Nephron progenitor cell (in vitro differentiated cells): Measurements from ENCODE around the gene SSH2.

ENCODE experiments used
- DNase-seq: peaks from one replicate; pipeline ENCODE4 v3.0.0; 2021
- H3K27ac Mint-ChIP-seq: 2 replicates; pipeline ENCODE4 v1.8.0; 2021; ENCODE audit warnings: mild to moderate bottlenecking, moderate library complexity, mixed read lengths
- H3K27me3 Mint-ChIP-seq: 2 replicates; pipeline ENCODE4 v1.8.0; 2021; ENCODE audit warnings: mild to moderate bottlenecking, low read depth, mixed read lengths; ENCODE audit not compliant: poor library complexity
- H3K36me3 Mint-ChIP-seq: 2 replicates; pipeline ENCODE4 v1.8.0; 2021; ENCODE audit warnings: low read depth, mixed read lengths
- H3K4me1 Mint-ChIP-seq: 2 replicates; pipeline ENCODE4 v1.8.0; 2021; ENCODE audit warnings: mixed read lengths
- H3K4me3 Mint-ChIP-seq: 2 replicates; pipeline ENCODE4 v1.8.0; 2021; ENCODE audit warnings: mild to moderate bottlenecking, moderate library complexity, mixed read lengths
- H3K9me3 Mint-ChIP-seq: 2 replicates; pipeline ENCODE4 v1.8.0; 2021; ENCODE audit warnings: mild to moderate bottlenecking, moderate library complexity, mixed read lengths
- CTCF ChIP-seq: fragments of 200-600 bp; sonication (generic); IDR thresholded peaks from 2 replicates; pipeline ENCODE4 v1.5.0; 2021; ENCODE audit warnings: antibody characterized with exemption

Gene SSH2

GRCh38 chr17:29649359-29649758 is 280.7 kb downstream of the SSH2 start:
- peaks cover 5% of the 10 kb centered on the region for H3K27me3 Mint-ChIP-seq
- H3K27ac Mint-ChIP-seq: no peak overlapping the region
- peaks cover 24% of the 10 kb centered on the region for H3K36me3 Mint-ChIP-seq
- no peak overlapping the region for H3K4me3 Mint-ChIP-seq
- H3K9me3 Mint-ChIP-seq: no peaks in the 10 kb centered on the region
- H3K4me1 Mint-ChIP-seq: peaks cover 15% of the 10 kb centered on the region
- no peak for TF ChIP-seq CTCF
- no peak for DNase-seq

- Mint-ChIP-seq H3K36me3 (peaks cover 24% of the 10 kb centered on the region), H3K4me1 (peaks cover 28% of the 10 kb centered on the region), H3K4me3 (no peak overlapping the region), H3K27ac (no peak overlapping the region), H3K9me3 (no peaks in the 10 kb centered on the region), H3K27me3 (peaks cover 5% of the 10 kb centered on the region)
- no peak for TF ChIP-seq CTCF
- DNase-seq: no peak
Measured at GRCh38 chr17:29648005-29648404, 282.0 kb downstream of the SSH2 start.

GRCh38 chr17:29645515-29646051 is 284.4 kb downstream of the SSH2 start:
- peak overlapping the region; percentile 15 for H3K27ac Mint-ChIP-seq
- H3K27me3 Mint-ChIP-seq: peaks cover 5% of the 10 kb centered on the region
- H3K4me3 Mint-ChIP-seq: no peak overlapping the region
- no peaks in the 10 kb centered on the region for H3K9me3 Mint-ChIP-seq
- peaks cover 53% of the 10 kb centered on the region for H3K4me1 Mint-ChIP-seq
- peaks cover 24% of the 10 kb centered on the region for H3K36me3 Mint-ChIP-seq
- DNase-seq: no peak
- no peak for TF ChIP-seq CTCF

GRCh38 chr17:29643817-29644160 is 286.2 kb downstream of the SSH2 start:
- no peak overlapping the region for H3K4me3 Mint-ChIP-seq
- peaks cover 24% of the 10 kb centered on the region for H3K36me3 Mint-ChIP-seq
- TF ChIP-seq CTCF: no peak
- H3K9me3 Mint-ChIP-seq: no peaks in the 10 kb centered on the region
- H3K27ac Mint-ChIP-seq: no peak overlapping the region
- peaks cover 70% of the 10 kb centered on the region for H3K4me1 Mint-ChIP-seq
- peaks cover 5% of the 10 kb centered on the region for H3K27me3 Mint-ChIP-seq
- DNase-seq: no peak

- Mint-ChIP-seq H3K27ac (peak overlapping the region; percentile 7), H3K27me3 (peaks cover 5% of the 10 kb centered on the region), H3K4me1 (peaks cover 72% of the 10 kb centered on the region), H3K4me3 (peak overlapping the region; percentile 26), H3K36me3 (peaks cover 13% of the 10 kb centered on the region), H3K9me3 (no peaks in the 10 kb centered on the region)
- TF ChIP-seq CTCF: no peak
- DNase-seq: peak; percentile 52
Measured at GRCh38 chr17:29642171-29642611, 287.8 kb downstream of the SSH2 start.

- TF ChIP-seq CTCF: no peak
- no peak overlapping the region for H3K4me3 Mint-ChIP-seq
- peaks cover 20% of the 10 kb centered on the region for H3K36me3 Mint-ChIP-seq
- no peaks in the 10 kb centered on the region for H3K9me3 Mint-ChIP-seq
- no peak overlapping the region for H3K27ac Mint-ChIP-seq
- H3K4me1 Mint-ChIP-seq: peaks cover 78% of the 10 kb centered on the region
- no peak for DNase-seq
- H3K27me3 Mint-ChIP-seq: peaks cover 5% of the 10 kb centered on the region
Measured at GRCh38 chr17:29640981-29641642, 288.9 kb downstream of the SSH2 start.
